Activated naive CD4-positive, alpha-beta T cell treated with anti-CD3 and anti-CD28 coated beads, Interleukin-2, amount 50 U/mL, for 72 hours (primary cell): ENCODE results near the gene ZNF174. TPM values are rescaled to one million over a fixed set of nuclear protein-coding genes. Genes with fewer than 3 reads are reported as not detected.
A peak's percentile ranks its signal among the peaks of the same experiment; 100 is the strongest.

Experiments used
- ATAC-seq, 2 donors: fragments of 150-1000 bp; cut with Tn5 transposase; 2 replicates each; pipeline ENCODE4 v1.10.0; 2021; ENCODE audit warnings: mild to moderate bottlenecking in 2 of 2, moderate library complexity in 2 of 2
- DNase-seq, 2 donors: peaks; one replicate each; pipeline ENCODE4 v3.0.0; 2021 to 2022; ENCODE audit warnings: low spot score in 2 of 2
- H3K27ac Mint-ChIP-seq, 2 donors: one replicate each; pipeline ENCODE4 v1.8.0; 2022; ENCODE audit warnings: mild to moderate bottlenecking in 2 of 2, mixed read lengths in 2 of 2
- H3K36me3 Mint-ChIP-seq, 2 donors: one replicate each; pipeline ENCODE4 v1.8.0; 2022; ENCODE audit warnings: mixed read lengths in 2 of 2
- H3K9me3 Mint-ChIP-seq, 2 donors: one replicate each; pipeline ENCODE4 v1.8.0; 2022; ENCODE audit warnings: mixed read lengths in 2 of 2
- total RNA-seq, 2 donors: library from RNA; stranded (reverse); gene quantifications; one replicate each; pipeline ENCODE4 v1.2.3, GENCODE V29; 2022

The ZNF174 gene
- 1 to 10 TPM; 5.2 to 7.7 TPM for total RNA-seq

DNA sequence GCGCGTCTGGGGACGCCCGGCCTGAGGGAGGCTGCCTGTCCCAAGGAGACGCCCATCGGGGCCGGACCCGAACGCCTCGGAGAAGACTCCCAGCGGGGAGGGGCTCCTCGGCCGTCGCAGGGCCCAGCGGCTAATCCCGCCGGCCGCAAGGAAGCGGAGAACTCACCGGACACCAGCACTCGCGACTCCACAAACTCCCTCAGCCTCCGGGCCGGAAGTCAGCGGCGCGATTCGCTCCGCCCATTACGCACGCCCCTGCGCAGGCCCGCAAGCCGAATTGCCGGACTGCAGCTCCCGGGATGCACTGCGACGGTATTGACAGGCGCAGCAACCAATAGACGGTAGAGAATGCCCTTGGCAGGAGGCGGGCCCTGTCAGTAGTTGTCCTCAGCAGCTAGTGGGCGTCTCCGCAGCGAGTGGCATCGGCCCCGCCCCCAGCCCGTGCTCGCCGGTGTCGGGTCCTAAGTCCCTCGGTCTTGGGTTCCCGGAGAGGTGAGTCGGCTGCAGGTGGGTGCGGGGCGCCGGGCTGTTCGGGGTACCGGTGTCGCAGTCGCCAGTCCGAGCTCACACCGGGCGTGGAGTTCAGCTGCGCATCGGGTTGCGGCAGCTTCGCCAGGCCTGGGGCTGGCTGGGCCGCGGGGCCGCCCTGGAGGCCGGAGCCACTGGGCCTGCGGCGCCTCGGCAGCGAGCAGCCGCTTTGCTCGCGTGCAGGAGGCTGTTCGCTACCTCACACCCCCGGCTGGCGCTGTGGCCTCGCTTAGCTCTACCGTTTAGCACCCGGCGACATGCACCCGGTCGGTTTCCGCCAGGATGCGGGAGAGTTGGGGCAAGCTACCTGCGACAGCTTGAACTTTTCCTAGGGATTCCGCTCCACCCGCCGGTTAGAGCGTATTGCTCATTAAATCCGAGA lies at the start of gene ZNF174, which contains the start of gene ZSCAN32:
ZNF174 (plus strand) TSS at position 437 of the 910 bp plus-strand sequence. CDS start 790 bp downstream, outside the sequence.
ZSCAN32 (minus strand) TSS at position 226 of the 910 bp plus-strand sequence. CDS start 3,447 bp downstream, outside the sequence.
- Mint-ChIP-seq H3K27ac (peak within 1 kb of the TSS; percentile 91 to 95), H3K36me3 (peaks cover 71 to 78% of the 10 kb centered on the region in 2 donors), H3K9me3 (peaks cover 27 to 30% of the 10 kb centered on the region in 2 donors)
- DNase-seq (peak; percentile 99), ATAC-seq (peak; percentile 99)

GRCh38 chr16:3355589-3355988 lies 45.4 kb upstream of the ZNF174 start, which contains the start of gene OR2C1:
Gene OR2C1, plus strand, starts transcription at chr16:3355889. Its CDS starts 52 bp downstream, at chr16:3355941.
- H3K9me3 Mint-ChIP-seq = peaks cover 4 to 10% of the 10 kb centered on the region in 2 donors
- peaks cover 4 to 16% of the 10 kb centered on the region in 2 donors for H3K36me3 Mint-ChIP-seq
- DNase-seq (no peak), ATAC-seq (no peak)
- H3K27ac Mint-ChIP-seq = no peak within 1 kb of the TSS

DNA sequence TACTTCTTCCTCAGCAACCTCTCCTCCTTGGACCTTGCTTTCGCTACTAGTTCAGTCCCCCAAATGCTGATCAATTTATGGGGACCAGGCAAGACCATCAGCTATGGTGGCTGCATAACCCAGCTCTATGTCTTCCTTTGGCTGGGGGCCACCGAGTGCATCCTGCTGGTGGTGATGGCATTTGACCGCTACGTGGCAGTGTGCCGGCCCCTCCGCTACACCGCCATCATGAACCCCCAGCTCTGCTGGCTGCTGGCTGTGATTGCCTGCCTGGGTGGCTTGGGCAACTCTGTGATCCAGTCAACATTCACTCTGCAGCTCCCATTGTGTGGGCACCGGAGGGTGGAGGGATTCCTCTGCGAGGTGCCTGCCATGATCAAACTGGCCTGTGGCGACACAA lies 44.9 kb upstream of the ZNF174 start:
- no peak overlapping the region for H3K27ac Mint-ChIP-seq
- no peak for ATAC-seq

GRCh38 chr16:3358871-3359270 lies 42.1 kb upstream of the ZNF174 start:
- DNase-seq (no peak), ATAC-seq (no peak)
- peaks cover 4 to 10% of the 10 kb centered on the region in 2 donors for H3K9me3 Mint-ChIP-seq
- no peak overlapping the region for H3K27ac Mint-ChIP-seq
- peaks cover 4 to 21% of the 10 kb centered on the region in 2 donors for H3K36me3 Mint-ChIP-seq

More for the DNA sequence above, 44.9 kb upstream of the ZNF174 start:
- peaks cover 4 to 10% of the 10 kb centered on the region in 2 donors for H3K9me3 Mint-ChIP-seq
- H3K36me3 Mint-ChIP-seq = peaks cover 4 to 20% of the 10 kb centered on the region in 2 donors
- no peak for DNase-seq

DNA sequence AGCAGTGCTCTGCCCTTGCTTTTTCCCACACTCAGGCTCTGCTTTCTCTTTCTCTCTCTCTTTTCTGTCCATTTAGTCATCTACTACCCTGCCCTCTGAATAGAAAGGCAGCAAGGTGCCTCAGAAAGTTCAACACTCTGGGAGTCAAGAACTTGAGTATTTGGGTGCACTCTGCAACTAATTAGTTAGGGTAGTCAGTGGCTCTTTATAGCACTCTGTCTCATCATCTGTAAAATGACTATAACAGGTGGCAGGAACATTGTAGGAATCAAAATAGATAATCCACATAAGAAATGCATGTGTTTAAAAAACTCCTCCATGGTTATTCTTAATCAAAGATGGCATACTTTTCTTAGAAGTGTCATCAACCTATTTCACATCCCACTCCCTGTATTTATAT lies 38.1 kb upstream of the ZNF174 start:
- Mint-ChIP-seq H3K27ac (no peak overlapping the region), H3K36me3 (peaks cover 22 to 29% of the 10 kb centered on the region in 2 donors), H3K9me3 (peaks cover 0 to 12% of the 10 kb centered on the region in 2 donors)
- DNase-seq (no peak), ATAC-seq (no peak)

DNA sequence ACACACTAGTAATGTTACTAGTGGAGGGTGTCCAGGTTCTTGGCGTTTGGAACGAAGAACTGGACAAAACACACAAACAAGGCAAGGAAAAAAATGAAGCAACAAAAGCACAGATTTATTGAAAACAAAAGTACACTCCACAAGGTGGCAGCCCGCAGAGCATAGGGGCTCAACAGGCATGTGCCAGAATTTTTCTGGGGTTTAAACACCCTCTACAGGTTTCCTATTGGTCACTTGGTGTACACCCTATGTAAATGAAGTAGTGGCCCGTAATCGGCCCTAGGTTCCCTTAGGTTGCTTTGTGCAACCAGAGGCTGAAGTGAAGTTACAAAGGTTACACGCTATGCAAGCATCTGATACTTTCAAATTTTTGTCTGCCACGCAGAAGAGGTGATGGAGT lies 37.2 kb upstream of the ZNF174 start:
- peaks cover 22 to 29% of the 10 kb centered on the region in 2 donors for H3K36me3 Mint-ChIP-seq
- peaks cover 0 to 12% of the 10 kb centered on the region in 2 donors for H3K9me3 Mint-ChIP-seq
- no peak for DNase-seq
- H3K27ac Mint-ChIP-seq = peak overlapping the region in 1 of 2 donors; percentile 87
- no peak for ATAC-seq

DNA sequence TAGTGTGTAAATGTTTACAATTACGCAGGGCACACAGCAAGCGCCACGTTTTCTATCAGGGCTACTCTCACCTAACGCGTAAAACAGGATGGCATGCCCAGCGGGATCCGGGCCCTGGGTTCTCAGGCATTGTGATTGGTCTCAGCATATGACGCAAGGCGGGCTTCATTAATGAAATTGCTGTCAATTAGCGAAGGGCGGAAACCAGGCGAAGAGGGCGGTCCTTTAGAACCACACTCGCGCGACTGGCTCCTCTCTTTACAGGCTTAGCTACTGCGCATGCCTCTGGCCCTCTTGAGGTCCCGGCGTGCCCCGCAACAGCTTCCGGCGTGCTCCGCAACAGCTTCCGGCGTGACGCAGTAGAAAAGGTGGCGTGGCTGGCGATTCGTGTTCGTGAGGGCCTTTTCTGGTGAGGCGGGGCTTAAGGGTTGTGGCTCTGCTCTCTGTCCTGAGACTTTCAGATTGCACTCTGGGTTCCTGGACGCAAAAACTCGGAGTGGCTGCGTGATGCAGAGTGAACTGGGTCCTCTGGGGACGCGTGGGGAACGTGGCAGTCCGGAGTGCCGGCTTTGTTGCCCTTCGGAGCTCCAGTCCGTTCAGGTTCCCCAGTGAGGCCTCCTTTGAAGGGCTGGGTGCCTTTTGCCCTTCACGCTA lies 36.1 kb upstream of the ZNF174 start:
- ATAC-seq (peak; percentile 64 to 96), DNase-seq (peak; percentile 16 to 93)
- Mint-ChIP-seq H3K36me3 (peaks cover 22 to 29% of the 10 kb centered on the region in 2 donors), H3K9me3 (peaks cover 0 to 12% of the 10 kb centered on the region in 2 donors), H3K27ac (peak overlapping the region in 1 of 2 donors; percentile 87)

- Mint-ChIP-seq H3K27ac (no peak overlapping the region), H3K36me3 (peaks cover 28 to 30% of the 10 kb centered on the region in 2 donors)
These were observed 31.9 kb upstream of the ZNF174 start for GRCh38 chr16:3369073-3369472.

DNA sequence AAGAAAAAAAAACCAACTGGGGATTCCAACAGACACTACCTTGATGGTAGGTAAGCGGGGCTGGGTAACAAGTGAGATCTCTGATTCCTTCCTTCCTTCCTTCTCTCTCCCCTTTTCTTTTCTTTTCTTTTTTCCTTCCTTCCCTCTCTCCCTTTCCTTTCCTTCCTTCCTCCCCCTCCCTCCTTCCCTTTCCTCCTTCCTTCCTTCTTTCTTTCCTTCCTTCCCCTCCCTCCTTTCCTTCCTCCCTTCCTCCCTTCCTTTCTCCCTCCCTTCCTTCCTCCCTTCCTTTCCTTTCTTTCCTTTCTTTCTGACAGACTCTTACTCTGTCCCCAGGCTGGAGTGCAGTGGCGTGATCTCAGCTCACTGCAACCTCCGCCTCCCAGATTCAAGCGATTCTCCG lies 25.3 kb upstream of the ZNF174 start:
- Mint-ChIP-seq H3K36me3 (peaks cover 55 to 67% of the 10 kb centered on the region in 2 donors), H3K27ac (peak overlapping the region in 1 of 2 donors; percentile 82), H3K9me3 (peaks cover 31 to 50% of the 10 kb centered on the region in 2 donors)
- ATAC-seq = no peak
- DNase-seq = no peak

More at GRCh38 chr16:3369073-3369472, 31.9 kb upstream of the ZNF174 start:
- H3K9me3 Mint-ChIP-seq = peaks cover 0 to 15% of the 10 kb centered on the region in 2 donors
- ATAC-seq (no peak), DNase-seq (no peak)

GRCh38 chr16:3377917-3378316 lies 23.1 kb upstream of the ZNF174 start:
- DNase-seq = no peak
- no peak for ATAC-seq
- H3K27ac Mint-ChIP-seq = no peak overlapping the region
- H3K36me3 Mint-ChIP-seq = peaks cover 77 to 89% of the 10 kb centered on the region in 2 donors
- peaks cover 53 to 64% of the 10 kb centered on the region in 2 donors for H3K9me3 Mint-ChIP-seq

GRCh38 chr16:3383045-3383448 lies 18.0 kb upstream of the ZNF174 start:
- ATAC-seq = no peak
- peaks cover 91 to 92% of the 10 kb centered on the region in 2 donors for H3K36me3 Mint-ChIP-seq
- no peak for DNase-seq
- H3K27ac Mint-ChIP-seq = no peak overlapping the region
- H3K9me3 Mint-ChIP-seq = peaks cover 54 to 64% of the 10 kb centered on the region in 2 donors

GRCh38 chr16:3388325-3388724 lies 12.7 kb upstream of the ZNF174 start:
- Mint-ChIP-seq H3K9me3 (peaks cover 44 to 45% of the 10 kb centered on the region in 2 donors), H3K36me3 (peaks cover 78 to 90% of the 10 kb centered on the region in 2 donors), H3K27ac (no peak overlapping the region)
- ATAC-seq = no peak
- DNase-seq = no peak

DNA sequence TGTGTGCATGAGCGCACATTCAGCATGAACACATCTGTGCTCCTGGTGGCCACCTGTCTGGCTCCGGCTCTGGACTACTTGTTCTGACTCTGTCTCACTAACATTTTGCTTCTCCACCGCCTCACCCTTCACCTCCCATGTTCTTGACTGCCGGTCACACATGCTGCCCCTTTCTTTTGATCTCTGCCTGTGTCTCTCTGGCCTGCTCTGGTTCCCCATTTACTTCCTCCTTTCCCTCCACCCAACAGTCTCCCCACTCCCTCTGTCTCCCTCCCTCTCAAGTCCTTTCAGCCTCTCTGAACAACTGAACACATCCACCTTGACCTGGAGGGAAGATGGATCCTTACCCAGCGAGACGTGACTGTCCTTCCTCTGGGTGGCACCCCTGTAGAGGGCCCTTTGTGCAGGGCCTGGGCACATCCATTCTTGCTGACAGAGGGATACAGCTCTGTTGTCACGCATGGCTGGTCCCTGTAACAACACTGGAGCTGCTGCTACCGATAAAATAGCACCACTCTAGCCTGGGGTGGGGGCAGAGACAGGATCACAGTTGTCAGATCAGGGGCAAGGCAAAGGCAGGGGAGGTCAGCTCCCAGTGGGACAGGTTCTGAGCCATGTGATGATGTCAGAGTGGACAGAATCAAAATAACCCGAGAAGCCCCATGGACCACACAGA lies 11.2 kb upstream of the ZNF174 start:
- DNase-seq (no peak), ATAC-seq (no peak)
- peaks cover 76 to 90% of the 10 kb centered on the region in 2 donors for H3K36me3 Mint-ChIP-seq
- H3K9me3 Mint-ChIP-seq = peaks cover 39 to 43% of the 10 kb centered on the region in 2 donors
- H3K27ac Mint-ChIP-seq = peak overlapping the region; percentile 21 to 33

GRCh38 chr16:3400446-3400778 lies 603 bp upstream of the ZNF174 start:
- Mint-ChIP-seq H3K9me3 (peaks cover 27% of the 10 kb centered on the region in 2 donors), H3K36me3 (peaks cover 71 to 78% of the 10 kb centered on the region in 2 donors), H3K27ac (peak overlapping the region; percentile 91 to 95)
- ATAC-seq = peak in 1 of 2 donors; percentile 51
- no peak for DNase-seq

GRCh38 chr16:3401719-3402397 lies 843 bp downstream of the ZNF174 start:
- peaks cover 27 to 29% of the 10 kb centered on the region in 2 donors for H3K9me3 Mint-ChIP-seq

More at GRCh38 chr16:3401719-3402397, 843 bp downstream of the ZNF174 start:
- DNase-seq (peak in 1 of 2 donors; percentile 12), ATAC-seq (no peak)
- peaks cover 71 to 78% of the 10 kb centered on the region in 2 donors for H3K36me3 Mint-ChIP-seq
- peak overlapping the region; percentile 91 to 94 for H3K27ac Mint-ChIP-seq
